ENCODE results near the gene SMYD3.
"Not testable (repeated sequence)": the region's sequence is repeated elsewhere in the genome, so short reads cannot be mapped to it uniquely, and the experiment has no call there.

The SMYD3 gene

GRCh38 chr1:245855846-245856730 lies 651.0 kb downstream of the SMYD3 start:
- no peak for DNase-seq

- no peak for DNase-seq
These were observed 653.8 kb downstream of the SMYD3 start for GRCh38 chr1:245853291-245853690.

- DNase-seq = no peak
These were observed 664.0 kb downstream of the SMYD3 start for GRCh38 chr1:245843101-245843500.

GRCh38 chr1:245842106-245842505 lies 665.0 kb downstream of the SMYD3 start:
- DNase-seq = no peak

GRCh38 chr1:245840971-245841370 lies 666.1 kb downstream of the SMYD3 start:
- DNase-seq = no peak

- DNase-seq = no peak
These were observed 669.4 kb downstream of the SMYD3 start for GRCh38 chr1:245837718-245838117.

GRCh38 chr1:245835386-245835785 lies 671.7 kb downstream of the SMYD3 start:
- no peak for DNase-seq

- DNase-seq = no peak
These were observed 673.1 kb downstream of the SMYD3 start for GRCh38 chr1:245834002-245834401.

- DNase-seq = no peak
These were observed 674.1 kb downstream of the SMYD3 start for GRCh38 chr1:245832771-245833527.

GRCh38 chr1:245831518-245831917 lies 675.6 kb downstream of the SMYD3 start:
- no peak for DNase-seq

- DNase-seq = no peak
These were observed 677.3 kb downstream of the SMYD3 start for GRCh38 chr1:245829826-245830225.

GRCh38 chr1:245829194-245829593 lies 677.9 kb downstream of the SMYD3 start:
- DNase-seq = no peak

- no peak for DNase-seq
These were observed 679.8 kb downstream of the SMYD3 start for GRCh38 chr1:245827301-245827700.

GRCh38 chr1:245825128-245825901 lies 681.8 kb downstream of the SMYD3 start:
- peak; percentile 9 for DNase-seq

GRCh38 chr1:245823408-245824147 lies 683.5 kb downstream of the SMYD3 start:
- DNase-seq = no peak

- DNase-seq = no peak
These were observed 684.1 kb downstream of the SMYD3 start for GRCh38 chr1:245822996-245823395.

GRCh38 chr1:245818363-245818762 lies 688.7 kb downstream of the SMYD3 start:
- DNase-seq = not testable (repeated sequence)

- DNase-seq = not testable (repeated sequence)
These were observed 690.6 kb downstream of the SMYD3 start for GRCh38 chr1:245816496-245816895.

GRCh38 chr1:245814651-245815050 lies 692.4 kb downstream of the SMYD3 start:
- no peak for DNase-seq

- no peak for DNase-seq
These were observed 694.8 kb downstream of the SMYD3 start for GRCh38 chr1:245812278-245812677.

- DNase-seq = peak; percentile 46
These were observed 696.2 kb downstream of the SMYD3 start for GRCh38 chr1:245810789-245811337.

GRCh38 chr1:245810181-245810769 lies 696.8 kb downstream of the SMYD3 start:
- DNase-seq = peak; percentile 20

All from NCI-H1694 treated with DMSO at 0.1 percent for 48 hours (cell line).